ENCODE data around the gene MAP4K4. TPM values are rescaled to one million over a fixed set of nuclear protein-coding genes. Genes with fewer than 3 reads are reported as not detected.

Gene MAP4K4
- polyA plus RNA-seq, 2 donors = 19.6 to 24.1 TPM

DNA sequence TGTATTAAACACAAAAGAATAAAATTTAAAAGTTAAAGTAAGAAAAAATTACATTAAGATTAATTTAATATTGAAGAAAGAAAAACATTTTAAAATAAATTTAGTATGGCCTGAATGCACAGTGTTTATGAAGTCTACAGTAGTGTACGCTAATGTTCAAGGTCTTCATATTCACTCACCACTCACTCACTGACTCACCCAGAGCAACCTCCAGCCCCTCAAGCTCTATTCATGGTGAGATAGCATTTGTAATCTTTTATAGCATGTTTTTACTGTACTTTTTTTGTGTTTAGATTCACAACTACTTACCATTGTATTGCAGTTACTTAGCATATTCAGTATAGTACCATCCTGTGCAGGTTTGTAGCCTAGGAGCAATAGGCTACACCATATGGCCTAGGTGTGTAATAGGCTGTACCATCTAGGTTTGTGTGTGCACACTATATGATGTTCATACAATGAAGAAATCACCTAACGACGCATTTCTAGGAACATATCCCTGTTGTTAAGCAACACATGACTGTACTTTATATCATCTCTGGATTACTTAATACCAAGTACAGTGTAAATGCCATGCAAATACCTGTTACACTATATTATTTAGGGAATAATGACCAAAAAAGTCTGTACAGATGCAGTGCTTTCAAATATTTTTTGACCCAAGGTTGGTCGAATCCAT lies 150.3 kb downstream of the MAP4K4 start:
- H3K27ac ChIP-seq (ENCODE audit: low read depth in 2 of 2, low read length in 1 of 2) = no peak overlapping the region
- H3K4me3 ChIP-seq (ENCODE audit: low read depth in 1 of 2, low read length in 2 of 2) = no peak overlapping the region
- WGBS, 2 donors = 89 to 93% methylated on average over 4 of the region's 4 CpGs
- peaks cover 7 to 8% of the 10 kb centered on the region in 2 donors for H3K36me3 ChIP-seq (ENCODE audit: control insufficient read depth in 2 of 2, insufficient read depth in 2 of 2, low read length in 1 of 2)
- no peaks in the 10 kb centered on the region for H3K27me3 ChIP-seq (ENCODE audit: control insufficient read depth in 1 of 2, insufficient read depth in 2 of 2, low read length in 2 of 2)
- H3K9me3 ChIP-seq (ENCODE audit: control insufficient read depth in 2 of 2, insufficient read depth in 1 of 2, low read depth in 1 of 2, low read length in 1 of 2) = no peaks in the 10 kb centered on the region
- no peaks in the 10 kb centered on the region for H3K4me1 ChIP-seq (ENCODE audit: control insufficient read depth in 2 of 2, insufficient read depth in 2 of 2, low read length in 1 of 2)

GRCh38 chr2:101848769-101849410 lies 151.4 kb downstream of the MAP4K4 start:
- no peaks in the 10 kb centered on the region for H3K27me3 ChIP-seq (ENCODE audit: control insufficient read depth in 1 of 2, insufficient read depth in 2 of 2, low read length in 2 of 2)
- H3K27ac ChIP-seq (ENCODE audit: low read depth in 2 of 2, low read length in 1 of 2) = no peak overlapping the region
- no peaks in the 10 kb centered on the region for H3K9me3 ChIP-seq (ENCODE audit: control insufficient read depth in 2 of 2, insufficient read depth in 1 of 2, low read depth in 1 of 2, low read length in 1 of 2)
- no peak overlapping the region for H3K4me3 ChIP-seq (ENCODE audit: low read depth in 1 of 2, low read length in 2 of 2)
- WGBS, 2 donors = 78 to 81% methylated on average over 6 of the region's 6 CpGs
- no peaks in the 10 kb centered on the region for H3K4me1 ChIP-seq (ENCODE audit: control insufficient read depth in 2 of 2, insufficient read depth in 2 of 2, low read length in 1 of 2)
- peaks cover 7% of the 10 kb centered on the region in 2 donors for H3K36me3 ChIP-seq (ENCODE audit: control insufficient read depth in 2 of 2, insufficient read depth in 2 of 2, low read length in 1 of 2)

DNA sequence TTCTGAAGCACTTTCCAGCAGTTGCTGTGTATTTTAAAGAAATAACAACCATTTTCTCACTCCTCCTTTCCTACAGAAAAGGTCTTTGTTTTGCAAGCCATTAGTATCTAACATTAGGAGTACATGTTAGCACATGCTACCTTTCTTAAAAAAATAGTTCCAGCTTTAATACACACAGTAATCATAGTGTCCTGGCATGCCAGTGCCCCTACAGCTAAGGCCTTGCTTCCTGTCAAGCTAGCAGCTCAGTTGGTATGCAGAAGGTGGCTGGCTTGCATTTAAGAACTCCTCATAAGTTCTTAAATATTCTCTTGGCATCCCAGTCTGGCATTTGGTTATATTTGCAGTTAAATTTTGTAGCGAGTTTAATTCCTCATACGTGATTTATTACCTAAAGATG lies 152.9 kb downstream of the MAP4K4 start:
- no peak overlapping the region for H3K27ac ChIP-seq (ENCODE audit: low read depth in 2 of 2, low read length in 1 of 2)
- WGBS, 2 donors = 43 to 45% methylated on average over 2 of the region's 2 CpGs
- peaks cover 0 to 3% of the 10 kb centered on the region in 2 donors for H3K36me3 ChIP-seq (ENCODE audit: control insufficient read depth in 2 of 2, insufficient read depth in 2 of 2, low read length in 1 of 2)
- no peaks in the 10 kb centered on the region for H3K4me1 ChIP-seq (ENCODE audit: control insufficient read depth in 2 of 2, insufficient read depth in 2 of 2, low read length in 1 of 2)
- H3K9me3 ChIP-seq (ENCODE audit: control insufficient read depth in 2 of 2, insufficient read depth in 1 of 2, low read depth in 1 of 2, low read length in 1 of 2) = no peaks in the 10 kb centered on the region
- no peak overlapping the region for H3K4me3 ChIP-seq (ENCODE audit: low read depth in 1 of 2, low read length in 2 of 2)
- no peaks in the 10 kb centered on the region for H3K27me3 ChIP-seq (ENCODE audit: control insufficient read depth in 1 of 2, insufficient read depth in 2 of 2, low read length in 2 of 2)

DNA sequence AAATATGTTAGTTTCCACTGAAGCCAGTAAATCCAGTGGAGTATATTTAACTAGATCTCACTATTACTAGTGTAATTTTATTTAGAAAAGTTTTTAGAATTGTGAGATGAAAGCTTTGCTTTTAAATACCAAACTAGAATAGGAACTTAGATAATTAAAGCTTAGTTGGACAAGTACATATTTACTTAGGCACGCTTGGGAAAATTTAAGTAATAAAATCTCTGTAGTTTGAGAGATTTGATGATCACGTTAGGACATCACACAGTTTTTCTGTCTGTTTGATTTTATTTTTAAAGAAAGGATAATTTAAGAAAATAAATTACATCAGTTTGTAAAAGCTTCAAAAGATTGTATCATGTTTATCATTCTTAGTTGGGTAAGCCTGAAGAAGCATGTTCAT lies 153.5 kb downstream of the MAP4K4 start:
- H3K27me3 ChIP-seq (ENCODE audit: control insufficient read depth in 1 of 2, insufficient read depth in 2 of 2, low read length in 2 of 2) = no peaks in the 10 kb centered on the region
- no peak overlapping the region for H3K27ac ChIP-seq (ENCODE audit: low read depth in 2 of 2, low read length in 1 of 2)
- peaks cover 0 to 3% of the 10 kb centered on the region in 2 donors for H3K36me3 ChIP-seq (ENCODE audit: control insufficient read depth in 2 of 2, insufficient read depth in 2 of 2, low read length in 1 of 2)
- H3K4me3 ChIP-seq (ENCODE audit: low read depth in 1 of 2, low read length in 2 of 2) = no peak overlapping the region
- H3K4me1 ChIP-seq (ENCODE audit: control insufficient read depth in 2 of 2, insufficient read depth in 2 of 2, low read length in 1 of 2) = no peaks in the 10 kb centered on the region
- no peaks in the 10 kb centered on the region for H3K9me3 ChIP-seq (ENCODE audit: control insufficient read depth in 2 of 2, insufficient read depth in 1 of 2, low read depth in 1 of 2, low read length in 1 of 2)
- WGBS, 2 donors = 50 to 56% methylated on average over 2 of the region's 2 CpGs

DNA sequence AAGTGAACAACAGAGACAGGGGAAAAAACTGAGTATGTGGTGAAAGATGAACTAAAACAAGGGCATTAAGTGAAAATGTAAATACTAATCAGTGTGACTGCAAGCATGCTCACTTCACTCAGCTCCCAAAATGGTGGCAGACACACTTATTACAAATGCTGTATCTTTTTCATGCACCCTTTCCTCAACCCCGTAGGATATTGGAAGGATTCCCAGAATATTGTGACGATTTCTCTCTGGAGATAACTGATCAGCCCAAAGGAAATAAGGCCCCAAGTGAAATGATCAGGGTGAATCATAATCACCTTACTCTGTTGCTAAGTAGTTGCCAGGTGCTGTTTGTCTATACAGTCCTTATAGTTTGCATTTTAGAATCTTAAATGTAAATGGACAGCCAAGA lies 155.3 kb downstream of the MAP4K4 start:
- Histone ChIP-seq H3K4me1 (ENCODE audit: control insufficient read depth in 2 of 2, insufficient read depth in 2 of 2, low read length in 1 of 2) (no peaks in the 10 kb centered on the region), H3K27me3 (ENCODE audit: control insufficient read depth in 1 of 2, insufficient read depth in 2 of 2, low read length in 2 of 2) (no peaks in the 10 kb centered on the region), H3K36me3 (ENCODE audit: control insufficient read depth in 2 of 2, insufficient read depth in 2 of 2, low read length in 1 of 2) (peaks cover 0 to 3% of the 10 kb centered on the region in 2 donors), H3K4me3 (ENCODE audit: low read depth in 1 of 2, low read length in 2 of 2) (no peak overlapping the region), H3K27ac (ENCODE audit: low read depth in 2 of 2, low read length in 1 of 2) (no peak overlapping the region), H3K9me3 (ENCODE audit: control insufficient read depth in 2 of 2, insufficient read depth in 1 of 2, low read depth in 1 of 2, low read length in 1 of 2) (no peaks in the 10 kb centered on the region)
- 32 to 42% methylated on average over 2 of the region's 2 CpGs for WGBS, 2 donors

GRCh38 chr2:101854877-101855276 lies 157.4 kb downstream of the MAP4K4 start:
- Histone ChIP-seq H3K27ac (ENCODE audit: low read depth in 2 of 2, low read length in 1 of 2) (no peak overlapping the region), H3K4me1 (ENCODE audit: control insufficient read depth in 2 of 2, insufficient read depth in 2 of 2, low read length in 1 of 2) (no peaks in the 10 kb centered on the region)
- 79 to 87% methylated on average over 4 of the region's 4 CpGs for WGBS, 2 donors

DNA sequence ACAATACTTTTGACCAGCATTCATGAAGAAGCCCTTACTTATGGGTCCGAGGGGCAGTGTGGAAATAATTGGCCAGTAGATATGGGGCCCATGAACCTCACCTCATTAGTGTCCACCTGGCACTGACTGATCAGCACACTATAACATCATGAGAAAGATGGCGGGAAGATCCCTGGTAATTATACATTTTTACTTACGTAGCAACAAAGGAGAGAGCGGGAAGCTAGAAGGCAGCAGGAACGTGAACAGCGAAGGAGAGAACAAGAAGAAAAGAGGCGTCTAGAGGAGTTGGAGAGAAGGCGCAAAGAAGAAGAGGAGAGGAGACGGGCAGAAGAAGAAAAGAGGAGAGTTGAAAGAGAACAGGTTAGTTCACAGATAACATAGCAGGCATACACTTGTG lies 158.3 kb downstream of the MAP4K4 start:
- 95 to 96% methylated on average over 9 of the region's 9 CpGs for WGBS, 2 donors
- Histone ChIP-seq H3K9me3 (ENCODE audit: control insufficient read depth in 2 of 2, insufficient read depth in 1 of 2, low read depth in 1 of 2, low read length in 1 of 2) (no peaks in the 10 kb centered on the region), H3K4me3 (ENCODE audit: low read depth in 1 of 2, low read length in 2 of 2) (no peak overlapping the region), H3K36me3 (ENCODE audit: control insufficient read depth in 2 of 2, insufficient read depth in 2 of 2, low read length in 1 of 2) (peaks cover 7 to 12% of the 10 kb centered on the region in 2 donors), H3K27me3 (ENCODE audit: control insufficient read depth in 1 of 2, insufficient read depth in 2 of 2, low read length in 2 of 2) (no peaks in the 10 kb centered on the region), H3K4me1 (ENCODE audit: control insufficient read depth in 2 of 2, insufficient read depth in 2 of 2, low read length in 1 of 2) (no peaks in the 10 kb centered on the region), H3K27ac (ENCODE audit: low read depth in 2 of 2, low read length in 1 of 2) (no peak overlapping the region)

More at GRCh38 chr2:101854877-101855276, 157.4 kb downstream of the MAP4K4 start:
- H3K36me3 ChIP-seq (ENCODE audit: control insufficient read depth in 2 of 2, insufficient read depth in 2 of 2, low read length in 1 of 2) = peaks cover 6 to 7% of the 10 kb centered on the region in 2 donors
- H3K4me3 ChIP-seq (ENCODE audit: low read depth in 1 of 2, low read length in 2 of 2) = no peak overlapping the region
- H3K9me3 ChIP-seq (ENCODE audit: control insufficient read depth in 2 of 2, insufficient read depth in 1 of 2, low read depth in 1 of 2, low read length in 1 of 2) = no peaks in the 10 kb centered on the region
- no peaks in the 10 kb centered on the region for H3K27me3 ChIP-seq (ENCODE audit: control insufficient read depth in 1 of 2, insufficient read depth in 2 of 2, low read length in 2 of 2)

DNA sequence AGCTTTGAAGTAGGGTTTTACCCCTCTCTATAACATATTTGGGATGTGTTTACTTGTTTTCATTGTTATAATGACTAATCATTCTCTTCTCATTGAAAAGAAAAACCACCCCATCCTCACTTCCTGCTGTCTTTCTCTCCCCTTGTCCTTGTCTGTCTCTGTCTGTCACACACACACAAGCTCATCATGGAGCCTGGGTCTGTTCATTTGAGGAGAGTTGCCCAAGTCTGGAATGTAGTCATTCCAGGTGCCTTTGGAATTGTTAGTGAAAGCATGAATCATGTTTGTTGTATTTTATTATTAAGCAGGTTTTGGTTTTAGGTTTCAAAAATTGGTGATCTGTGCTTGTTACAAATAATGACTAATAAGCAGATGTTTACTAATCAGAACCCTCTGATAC lies 160.7 kb downstream of the MAP4K4 start:
- peaks cover 7 to 16% of the 10 kb centered on the region in 2 donors for H3K36me3 ChIP-seq (ENCODE audit: control insufficient read depth in 2 of 2, insufficient read depth in 2 of 2, low read length in 1 of 2)
- no peaks in the 10 kb centered on the region for H3K27me3 ChIP-seq (ENCODE audit: control insufficient read depth in 1 of 2, insufficient read depth in 2 of 2, low read length in 2 of 2)
- H3K4me1 ChIP-seq (ENCODE audit: control insufficient read depth in 2 of 2, insufficient read depth in 2 of 2, low read length in 1 of 2) = no peaks in the 10 kb centered on the region
- H3K9me3 ChIP-seq (ENCODE audit: control insufficient read depth in 2 of 2, insufficient read depth in 1 of 2, low read depth in 1 of 2, low read length in 1 of 2) = no peaks in the 10 kb centered on the region
- no peak overlapping the region for H3K4me3 ChIP-seq (ENCODE audit: low read depth in 1 of 2, low read length in 2 of 2)
- H3K27ac ChIP-seq (ENCODE audit: low read depth in 2 of 2, low read length in 1 of 2) = no peak overlapping the region

GRCh38 chr2:101858910-101859309 lies 161.4 kb downstream of the MAP4K4 start:
- peaks cover 7 to 20% of the 10 kb centered on the region in 2 donors for H3K36me3 ChIP-seq (ENCODE audit: control insufficient read depth in 2 of 2, insufficient read depth in 2 of 2, low read length in 1 of 2)
- no peak overlapping the region for H3K27ac ChIP-seq (ENCODE audit: low read depth in 2 of 2, low read length in 1 of 2)
- H3K4me3 ChIP-seq (ENCODE audit: low read depth in 1 of 2, low read length in 2 of 2) = no peak overlapping the region
- H3K4me1 ChIP-seq (ENCODE audit: control insufficient read depth in 2 of 2, insufficient read depth in 2 of 2, low read length in 1 of 2) = no peaks in the 10 kb centered on the region
- 88 to 90% methylated on average over 4 of the region's 4 CpGs for WGBS, 2 donors
- H3K27me3 ChIP-seq (ENCODE audit: control insufficient read depth in 1 of 2, insufficient read depth in 2 of 2, low read length in 2 of 2) = no peaks in the 10 kb centered on the region
- no peaks in the 10 kb centered on the region for H3K9me3 ChIP-seq (ENCODE audit: control insufficient read depth in 2 of 2, insufficient read depth in 1 of 2, low read depth in 1 of 2, low read length in 1 of 2)

GRCh38 chr2:101859604-101860003 lies 162.1 kb downstream of the MAP4K4 start:
- no peaks in the 10 kb centered on the region for H3K9me3 ChIP-seq (ENCODE audit: control insufficient read depth in 2 of 2, insufficient read depth in 1 of 2, low read depth in 1 of 2, low read length in 1 of 2)
- peaks cover 7 to 20% of the 10 kb centered on the region in 2 donors for H3K36me3 ChIP-seq (ENCODE audit: control insufficient read depth in 2 of 2, insufficient read depth in 2 of 2, low read length in 1 of 2)
- WGBS, 2 donors = 95 to 97% methylated on average over 16 of the region's 16 CpGs

More at GRCh38 chr2:101859604-101860003, 162.1 kb downstream of the MAP4K4 start:
- Histone ChIP-seq H3K4me3 (ENCODE audit: low read depth in 1 of 2, low read length in 2 of 2) (no peak overlapping the region), H3K27ac (ENCODE audit: low read depth in 2 of 2, low read length in 1 of 2) (no peak overlapping the region), H3K4me1 (ENCODE audit: control insufficient read depth in 2 of 2, insufficient read depth in 2 of 2, low read length in 1 of 2) (no peaks in the 10 kb centered on the region), H3K27me3 (ENCODE audit: control insufficient read depth in 1 of 2, insufficient read depth in 2 of 2, low read length in 2 of 2) (no peaks in the 10 kb centered on the region)

Data from esophagus (tissue), 2 donors.